Ovary (tissue), 9 donors: Measurements from ENCODE around the gene AMOTL1. TPM values are rescaled to one million over a fixed set of nuclear protein-coding genes. Genes with fewer than 3 reads are reported as not detected.
A peak's percentile ranks its signal among the peaks of the same experiment; 100 is the strongest.

Experiments
- DNase-seq, 5 donors: peaks; one replicate each; pipeline ENCODE4 v3.0.0-alpha.2; 2019 to 2020
- H3K27ac ChIP-seq, 2 donors: fragments of 200-600 bp; one replicate each; pipeline versions ENCODE4 v1.5.1 to v1.8.0; 2019 to 2022
- H3K27me3 ChIP-seq: fragments of 200-600 bp; one replicate; pipeline ENCODE4 v1.8.0; 2022
- H3K36me3 ChIP-seq: fragments of 200-600 bp; sonication (generic); one replicate; pipeline ENCODE4 v1.5.1; 2019
- H3K4me1 ChIP-seq: one replicate; pipeline ENCODE4 v1.8.1; 2013; ENCODE audit warnings: mild to moderate bottlenecking, moderate library complexity; ENCODE audit not compliant: insufficient read depth
- H3K4me3 ChIP-seq: fragments of 200-600 bp; sonication (generic); one replicate; pipeline ENCODE4 v1.5.1; 2017
- H3K9me3 ChIP-seq, 2 donors: fragments of 200-600 bp in 1 of 2; sonication (generic) in 1 of 2; one replicate each; pipeline versions ENCODE4 v1.5.1 to v1.8.1; 2013 to 2019; ENCODE audit warnings: mild to moderate bottlenecking in 1 of 2, moderate library complexity in 1 of 2
- CTCF ChIP-seq, 3 donors: fragments of 450-650 bp in 2 of 3; fragments of 200-600 bp in 1 of 3; IDR thresholded peaks; one replicate each; pipeline versions ENCODE4 v1.5.1 to v1.8.0; 2016 to 2022; ENCODE audit warnings: antibody characterized with exemption in 3 of 3, mild to moderate bottlenecking in 1 of 3
- EP300 ChIP-seq: sonication (generic); formaldehyde crosslinking; IDR thresholded peaks from one replicate; pipeline ENCODE4 v1.6.1; 2017; ENCODE audit warnings: antibody characterized with exemption
- POLR2A ChIP-seq: fragments of 450-650 bp; IDR thresholded peaks from one replicate; pipeline ENCODE4 v1.6.1; 2017; ENCODE audit warnings: antibody characterized with exemption, mild to moderate bottlenecking, moderate library complexity
- WGBS, 3 donors: extraction: QIAGEN DNeasy Blood & Tissue Kit in 1 of 3; methylation state at CpG; one replicate each; pipeline versions ENCODE4 v1.1.5 to v1.1.7; 2013 to 2017; 5-methylcytosine and 5-hydroxymethylcytosine counted together
- intact Hi-C, 4 donors: fragments of 100-400 bp; cut with DNase I; formaldehyde crosslinking; loops; one replicate each; pipeline versions ENCODE4 v1.11.0 to v1.15.1; 2022 to 2023
- polyA plus RNA-seq, 2 donors: library from polyadenylated mRNA; stranded (reverse); fragments of 200-250 nt in 1 of 2; fragments of 350-450 nt in 1 of 2; fragmentation: Illumina TruSeq in 1 of 2; extraction: RNeasy Lipid Tissue Mini Kit (QIAGEN cat#74804) in 1 of 2; gene quantifications; one replicate each; pipeline ENCODE4 v1.2.3, GENCODE V29; 2013 to 2014
- total RNA-seq, 7 donors: library from RNA; depleted of rRNA in 2 of 7; stranded (reverse); fragments of >200 nt in 2 of 7; fragmentation: NEBNext Ultra II Directional in 3 of 7; extraction: Animal tissue kit (Norgen Biotek cat#: 25700) in 3 of 7; gene quantifications; one replicate each; pipeline versions ENCODE4 v1.1.0 to v1.2.4, GENCODE V29; 2016 to 2023
- donor health status: DM: no; HTN: no; CAD: no; lungs with moderate emphysema.
- donor health status: DM: no; HTN: no; CAD: no.
- donor health status: Bipolar disorder and iron deficiency.
- donor health status: DM: yes; HTN: yes; CAD: no.
- donor health status: DM: no; HTN: no; CAD: no.
- donor health status: DM: yes; HTN: yes; CAD: no.

AMOTL1 gene
- total and polyA plus RNA-seq, 9 donors: 5.4 to 24.8 (median 13.6) TPM

GRCh38 chr11:94784884-94785283 is 16.7 kb downstream of the AMOTL1 start:
- no peak for DNase-seq
- intact Hi-C loops: loop anchor here in 1 of 4 donors (5.0 kb wide), 1 partner anchor 112 kb away; no protein-coding TSS in a partner anchor
- peaks cover 12% of the 10 kb centered on the region for H3K4me1 ChIP-seq
- H3K27ac ChIP-seq: no peak overlapping the region
- H3K4me3 ChIP-seq: no peak overlapping the region
- TF ChIP-seq CTCF (IDR thresholded peaks at IDR 0.05) (no peak), POLR2A (no peak), EP300 (no peak)
- no peaks in the 10 kb centered on the region for H3K27me3 ChIP-seq
- H3K9me3 ChIP-seq: no peaks in the 10 kb centered on the region
- H3K36me3 ChIP-seq: no peaks in the 10 kb centered on the region

GRCh38 chr11:94785509-94785908 is 17.4 kb downstream of the AMOTL1 start:
- H3K27ac ChIP-seq: no peak overlapping the region
- WGBS, 3 donors: 61 to 79% (median 78%) methylated on average over 4 of the region's 4 CpGs
- H3K9me3 ChIP-seq: no peaks in the 10 kb centered on the region
- TF ChIP-seq EP300 (no peak), CTCF (IDR thresholded peaks at IDR 0.05) (no peak)
- H3K36me3 ChIP-seq: no peaks in the 10 kb centered on the region
- no peaks in the 10 kb centered on the region for H3K27me3 ChIP-seq
- peaks cover 10% of the 10 kb centered on the region for H3K4me1 ChIP-seq
- H3K4me3 ChIP-seq: no peak overlapping the region
- intact Hi-C loops: no loop called here
- DNase-seq: no peak

- no peaks in the 10 kb centered on the region for H3K9me3 ChIP-seq
- no peak for DNase-seq
- no peaks in the 10 kb centered on the region for H3K27me3 ChIP-seq
- no peak overlapping the region for H3K27ac ChIP-seq
- H3K4me3 ChIP-seq: no peak overlapping the region
- TF ChIP-seq EP300 (no peak), CTCF (IDR thresholded peaks at IDR 0.05) (peak; percentile 18 to 60 (median 40)), POLR2A (no peak)
- intact Hi-C loops: no loop called here
- WGBS, 3 donors: 60 to 62% (median 60%) methylated on average over 10 of the region's 10 CpGs
- no peaks in the 10 kb centered on the region for H3K36me3 ChIP-seq
- peaks cover 13% of the 10 kb centered on the region for H3K4me1 ChIP-seq
These were observed 18.3 kb downstream of the AMOTL1 start for GRCh38 chr11:94786264-94787126.

- Histone ChIP-seq H3K36me3 (no peaks in the 10 kb centered on the region), H3K9me3 (no peaks in the 10 kb centered on the region), H3K27ac (no peak overlapping the region), H3K4me3 (no peak overlapping the region), H3K27me3 (no peaks in the 10 kb centered on the region), H3K4me1 (peaks cover 14% of the 10 kb centered on the region)
- TF ChIP-seq POLR2A: no peak
- no peak for TF ChIP-seq EP300
- no peak for TF ChIP-seq CTCF (IDR thresholded peaks at IDR 0.05)
- 89 to 91% (median 90%) methylated on average over 5 of the region's 5 CpGs for WGBS, 3 donors
- no peak for DNase-seq
- intact Hi-C loops: no loop called here
These were observed 19.6 kb downstream of the AMOTL1 start for GRCh38 chr11:94787801-94788200.
